Upper lobe of left lung (tissue), 4 donors: ENCODE results near the gene PITPNM2.

Experiments
- EP300 ChIP-seq, 4 donors: sonication (generic); formaldehyde crosslinking; IDR thresholded peaks; one replicate each; pipeline ENCODE4 v1.5.1; 2017; ENCODE audit warnings: antibody characterized with exemption in 4 of 4, control low read depth in 2 of 4
- POLR2A ChIP-seq, 4 donors: fragments of 450-650 bp; IDR thresholded peaks; one replicate each; pipeline ENCODE4 v1.5.1; 2016 to 2017; ENCODE audit warnings: antibody characterized with exemption in 4 of 4, mild to moderate bottlenecking in 2 of 4
- POLR2AphosphoS5 ChIP-seq, 2 donors: sonication (generic); formaldehyde crosslinking; IDR thresholded peaks; one replicate each; pipeline ENCODE4 v1.5.1; 2017; ENCODE audit warnings: antibody characterized with exemption in 2 of 2
- TF ChIP-seq, protein P1 (sequence below), 6 experiments: fragments of 450-650 bp in 4 of 6; fragments of 200-600 bp in 2 of 6; sonication (generic) in 2 of 6; IDR thresholded peaks; one replicate each; pipeline ENCODE4 v1.5.1; 2016 to 2019; ENCODE audit warnings: antibody characterized with exemption in 6 of 6

DNA sequence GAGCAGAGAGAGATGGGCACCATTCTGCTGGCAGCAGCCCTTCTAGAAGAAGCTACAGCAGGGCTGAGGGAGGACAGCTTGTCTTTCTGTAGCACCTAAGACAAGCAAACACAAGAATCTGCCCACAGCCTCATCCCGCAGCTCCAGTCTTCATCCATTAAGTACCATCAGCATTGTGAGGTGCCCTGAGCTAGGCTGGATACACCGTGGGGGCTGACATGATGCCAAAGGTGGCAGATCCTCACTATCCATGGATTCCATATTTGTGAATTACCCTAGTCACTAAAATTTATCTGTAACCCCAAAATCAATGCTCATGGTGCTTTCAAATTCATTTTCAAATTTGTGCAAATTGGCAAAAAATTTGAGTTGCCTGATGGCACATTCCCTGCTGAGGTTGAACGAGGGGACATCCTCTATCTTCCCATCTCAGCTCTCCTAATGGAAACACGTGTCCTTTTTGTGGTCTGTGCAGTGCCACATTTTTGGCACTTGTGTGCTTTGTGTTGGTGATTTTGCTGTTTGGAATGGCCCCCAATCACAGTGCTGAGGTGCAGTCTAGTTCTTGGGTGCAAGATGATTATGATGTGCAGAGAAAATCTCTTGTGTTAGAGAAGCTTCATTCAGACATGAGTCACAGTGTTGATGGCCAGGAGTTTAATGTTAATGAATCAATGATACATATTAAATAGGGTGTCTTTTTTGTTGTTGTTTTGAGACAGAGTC, 7.0 kb downstream of the PITPNM2 start:
- TF ChIP-seq, protein P1, sequence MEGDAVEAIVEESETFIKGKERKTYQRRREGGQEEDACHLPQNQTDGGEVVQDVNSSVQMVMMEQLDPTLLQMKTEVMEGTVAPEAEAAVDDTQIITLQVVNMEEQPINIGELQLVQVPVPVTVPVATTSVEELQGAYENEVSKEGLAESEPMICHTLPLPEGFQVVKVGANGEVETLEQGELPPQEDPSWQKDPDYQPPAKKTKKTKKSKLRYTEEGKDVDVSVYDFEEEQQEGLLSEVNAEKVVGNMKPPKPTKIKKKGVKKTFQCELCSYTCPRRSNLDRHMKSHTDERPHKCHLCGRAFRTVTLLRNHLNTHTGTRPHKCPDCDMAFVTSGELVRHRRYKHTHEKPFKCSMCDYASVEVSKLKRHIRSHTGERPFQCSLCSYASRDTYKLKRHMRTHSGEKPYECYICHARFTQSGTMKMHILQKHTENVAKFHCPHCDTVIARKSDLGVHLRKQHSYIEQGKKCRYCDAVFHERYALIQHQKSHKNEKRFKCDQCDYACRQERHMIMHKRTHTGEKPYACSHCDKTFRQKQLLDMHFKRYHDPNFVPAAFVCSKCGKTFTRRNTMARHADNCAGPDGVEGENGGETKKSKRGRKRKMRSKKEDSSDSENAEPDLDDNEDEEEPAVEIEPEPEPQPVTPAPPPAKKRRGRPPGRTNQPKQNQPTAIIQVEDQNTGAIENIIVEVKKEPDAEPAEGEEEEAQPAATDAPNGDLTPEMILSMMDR (IDR thresholded peaks at IDR 0.05) = no peak
- TF ChIP-seq POLR2AphosphoS5 (IDR thresholded peaks at IDR 0.05) (no peak), POLR2A (IDR thresholded peaks at IDR 0.05) (no peak), EP300 (IDR thresholded peaks at IDR 0.05) (no peak)
